GM18907 (cell line): Measurements from ENCODE around the gene MXD3.

Experiments
- ATAC-seq: cut with Tn5 transposase; IDR thresholded peaks from one replicate; pipeline ENCODE4 v1.9.1; 2021; ENCODE audit warnings: mild to moderate bottlenecking, moderate library complexity; ENCODE audit not compliant: unreplicated experiment

Gene MXD3

DNA sequence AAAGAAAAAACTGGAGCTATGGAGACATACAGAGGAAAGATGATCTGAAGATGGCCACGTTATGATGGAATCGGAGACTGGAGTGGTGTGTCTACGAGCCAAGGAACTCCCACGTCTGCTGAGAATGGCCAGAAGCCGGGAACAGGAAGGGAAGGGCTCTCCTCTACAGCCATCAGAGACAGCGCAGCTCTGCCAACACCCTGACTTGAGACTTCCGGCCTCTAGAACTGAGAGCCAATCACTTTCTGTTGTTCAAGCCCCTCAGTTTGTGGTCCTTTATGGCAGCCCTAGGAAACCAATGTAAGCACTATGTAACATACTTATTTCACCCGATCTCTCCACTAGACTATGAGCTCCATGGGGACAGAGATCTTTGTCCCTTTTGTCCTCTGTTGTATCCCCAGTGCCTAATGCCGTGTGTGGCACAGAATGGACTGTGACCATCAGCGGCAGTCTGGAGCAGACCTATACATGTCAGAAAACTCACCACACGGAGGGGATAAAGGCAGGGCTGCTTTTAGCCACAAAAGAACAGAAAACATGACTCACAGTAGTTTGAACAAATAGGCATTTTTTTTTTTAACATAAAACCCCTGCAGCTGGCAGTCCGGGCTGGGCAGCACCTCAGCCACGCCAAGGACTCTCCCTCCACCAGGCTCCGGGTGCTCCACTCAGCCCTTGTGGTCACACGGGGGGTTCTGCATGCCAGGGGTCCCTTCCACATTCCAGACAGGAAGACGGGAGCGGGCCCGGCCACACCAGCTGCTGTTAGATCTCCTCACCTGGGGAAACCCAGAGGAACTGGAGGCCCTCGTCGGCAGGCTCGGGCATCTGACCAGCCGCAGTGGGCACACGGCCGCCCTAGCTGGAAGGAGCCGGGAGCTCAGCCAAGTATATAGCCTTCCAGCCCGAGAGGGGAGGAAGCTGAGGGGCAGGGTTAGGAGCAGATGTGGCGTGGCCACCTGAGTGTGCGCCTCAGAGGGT is 16.1 kb upstream of the MXD3 start:
- no peak for ATAC-seq

DNA sequence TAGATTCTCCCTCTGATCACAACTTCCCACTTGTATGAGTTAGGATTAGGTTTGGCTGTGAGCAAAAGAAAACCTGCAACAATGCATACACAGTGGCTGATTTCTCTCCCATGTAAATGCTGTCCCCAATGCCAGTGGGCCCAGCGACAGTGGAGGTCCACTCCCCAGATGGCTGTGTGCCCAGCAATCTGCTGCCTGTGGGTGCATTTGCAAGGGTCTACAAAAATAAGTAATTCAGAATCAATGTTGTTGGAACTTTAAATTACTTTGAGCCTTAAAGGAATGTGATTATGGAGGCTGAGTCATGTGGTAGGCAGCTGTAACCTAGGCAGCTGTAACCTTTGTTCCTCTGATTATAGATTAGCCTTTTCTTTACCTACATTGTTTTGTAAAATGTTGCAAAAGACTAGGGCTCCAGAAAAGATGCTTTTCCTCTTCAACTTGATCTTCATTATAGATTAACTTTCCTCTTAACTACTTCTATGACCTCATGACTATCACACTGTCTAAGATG is 14.2 kb upstream of the MXD3 start:
- ATAC-seq = no peak

DNA sequence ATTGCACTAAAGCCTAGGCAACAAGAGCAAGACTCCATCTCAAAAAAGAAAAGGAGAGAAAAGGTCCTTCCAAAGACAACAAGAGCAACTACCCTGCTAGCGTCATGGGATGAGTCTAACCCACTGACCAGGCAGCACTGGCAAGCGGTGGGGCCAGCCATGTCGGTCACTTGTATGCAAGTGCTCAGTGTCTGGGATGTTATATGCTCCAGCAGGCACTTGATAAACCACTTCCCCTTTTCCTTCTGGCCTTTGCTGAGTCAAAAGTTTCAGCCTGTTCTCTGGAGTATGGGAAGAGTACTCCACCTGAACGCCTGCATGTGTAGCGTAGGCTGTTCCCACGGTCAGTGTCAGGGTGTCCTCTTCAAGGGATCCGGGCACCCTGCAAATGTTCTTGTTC is 9.2 kb upstream of the MXD3 start:
- ATAC-seq = no peak

DNA sequence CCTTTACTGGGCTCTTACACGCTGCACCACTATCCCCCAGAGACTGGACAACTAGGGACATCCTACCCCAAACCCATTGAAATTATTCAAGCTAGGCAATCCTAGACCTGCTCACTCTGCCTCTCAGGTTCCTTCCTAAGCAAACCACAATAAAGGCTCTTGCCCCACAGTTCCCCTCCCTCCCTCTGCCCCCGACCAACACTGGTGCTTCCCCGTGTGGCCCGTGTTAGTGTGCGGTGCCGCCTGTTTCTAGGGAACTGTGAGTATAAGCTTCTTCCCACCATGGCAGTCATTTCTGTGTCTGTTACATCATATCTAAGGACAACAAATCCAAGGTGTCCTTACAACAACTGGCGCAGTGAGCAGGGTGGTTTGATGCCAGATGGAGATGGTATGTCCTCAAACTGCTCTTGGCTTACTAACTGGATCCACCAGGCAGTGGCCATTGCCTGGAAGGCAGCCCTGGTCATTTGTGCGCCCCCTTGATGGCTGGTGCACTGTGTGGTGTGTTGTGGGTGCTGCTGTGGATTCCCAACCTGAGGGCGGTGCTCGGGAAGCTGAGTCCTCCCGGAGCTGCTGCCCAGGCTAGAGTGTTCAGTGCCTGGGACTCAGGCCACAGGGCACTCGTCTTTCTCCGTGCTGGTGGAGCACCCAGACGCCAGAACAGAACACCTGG is 8.4 kb upstream of the MXD3 start:
- ATAC-seq = no peak

DNA sequence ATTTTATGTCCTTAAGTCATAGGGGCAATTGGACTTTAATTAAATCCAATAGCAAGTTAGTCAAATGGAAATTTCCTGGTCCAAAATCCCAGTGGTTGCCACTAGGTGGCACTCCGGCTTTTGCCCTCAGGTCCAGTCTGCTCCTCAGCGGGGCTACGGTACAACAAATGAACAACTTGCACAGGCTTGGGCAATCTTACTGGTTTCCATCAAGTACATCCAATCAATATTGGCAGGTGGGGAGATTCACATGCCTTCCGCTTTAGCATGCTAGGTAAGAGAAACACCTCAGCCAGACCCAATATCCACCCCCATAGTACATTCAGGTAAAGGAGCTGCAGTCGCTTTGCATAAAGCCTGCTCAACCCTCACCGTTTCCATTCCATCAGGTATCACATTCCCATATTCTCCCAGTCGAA is 6.3 kb upstream of the MXD3 start:
- no peak for ATAC-seq

DNA sequence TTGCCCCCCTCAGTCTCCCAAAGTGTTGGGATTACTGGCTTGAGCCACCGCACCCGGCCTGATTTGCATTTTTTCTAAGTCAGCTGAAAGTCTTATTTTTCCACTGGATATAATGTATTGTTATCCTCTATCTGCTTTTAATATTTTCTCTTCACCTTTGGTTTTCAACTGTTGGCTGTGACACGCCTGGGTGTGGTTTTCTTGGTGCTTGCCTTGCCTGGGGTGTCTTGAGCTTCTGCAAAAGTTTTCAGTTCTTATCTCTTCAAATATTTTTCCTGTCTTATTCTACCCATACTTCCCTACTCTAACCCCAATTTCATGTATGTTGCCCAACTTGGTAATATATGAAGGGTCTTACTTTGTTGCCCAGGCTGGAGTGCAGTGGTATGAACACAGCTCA is 4.3 kb upstream of the MXD3 start:
- no peak for ATAC-seq

DNA sequence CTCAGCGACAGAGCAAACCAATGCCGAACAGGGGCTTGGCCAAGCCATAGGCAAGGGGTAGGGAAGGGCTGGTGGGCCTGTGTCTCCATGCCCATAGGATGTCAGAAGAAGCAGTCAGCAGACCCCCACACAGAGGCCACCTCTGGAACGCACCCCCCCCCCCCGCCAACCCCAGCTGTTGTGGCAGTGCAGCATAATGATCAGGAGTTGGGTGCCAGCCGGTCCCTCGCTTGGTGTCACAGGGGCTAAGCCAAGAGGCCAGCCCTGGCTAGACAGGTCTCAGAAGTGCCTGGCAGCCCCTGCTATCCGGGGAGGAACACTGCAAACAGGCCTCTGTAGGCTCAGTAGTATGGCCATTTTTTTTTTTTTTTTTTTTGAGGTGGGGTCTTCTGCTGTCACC is 3.7 kb upstream of the MXD3 start:
- ATAC-seq = no peak

DNA sequence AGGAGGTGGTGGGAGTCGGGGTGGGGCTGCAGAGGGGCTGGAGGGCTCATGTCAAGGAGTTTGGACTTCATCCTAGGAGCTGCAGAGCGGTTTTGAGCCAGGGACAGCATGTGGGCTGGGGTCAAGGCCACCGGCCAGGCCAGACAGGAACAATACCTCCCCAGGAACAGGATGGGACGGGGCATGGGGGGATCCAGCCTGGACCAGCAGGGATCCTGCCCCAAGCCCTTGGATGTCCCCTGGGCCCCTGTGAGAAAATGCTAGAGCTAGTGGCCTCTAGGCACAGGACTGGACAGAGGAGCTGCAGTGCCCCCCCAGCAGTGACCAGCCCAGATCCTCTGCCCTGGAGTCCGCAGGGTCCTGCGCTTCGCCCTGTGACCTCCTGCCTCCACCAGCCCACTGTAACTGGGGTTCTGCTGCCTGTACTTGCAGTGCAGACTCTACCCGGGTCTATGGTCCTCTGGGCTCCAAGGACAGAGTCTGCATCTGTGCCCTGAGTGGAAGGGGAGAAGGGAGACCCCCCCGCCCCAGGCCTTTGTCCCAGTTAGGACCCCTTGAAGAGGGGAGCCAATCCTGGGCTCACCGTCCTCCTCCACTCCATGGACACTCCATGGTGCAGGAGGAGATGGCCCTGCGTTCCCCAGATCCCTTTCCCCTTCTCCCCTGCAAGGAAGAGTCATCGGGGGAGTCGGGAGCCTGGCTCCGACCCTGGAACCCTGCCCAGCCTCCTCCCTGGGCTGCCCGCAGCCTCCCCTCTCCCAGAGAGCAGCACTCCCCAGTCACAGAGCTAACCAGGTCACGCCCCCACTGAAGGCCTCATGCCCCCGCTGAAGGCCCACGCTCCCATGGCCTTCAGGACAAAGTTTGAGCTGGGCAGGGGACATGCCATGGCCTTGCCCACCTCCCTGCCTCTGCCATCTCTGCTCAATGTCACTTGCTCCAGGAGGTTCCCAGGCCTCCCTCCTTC is 3.0 kb upstream of the MXD3 start:
- no peak for ATAC-seq

DNA sequence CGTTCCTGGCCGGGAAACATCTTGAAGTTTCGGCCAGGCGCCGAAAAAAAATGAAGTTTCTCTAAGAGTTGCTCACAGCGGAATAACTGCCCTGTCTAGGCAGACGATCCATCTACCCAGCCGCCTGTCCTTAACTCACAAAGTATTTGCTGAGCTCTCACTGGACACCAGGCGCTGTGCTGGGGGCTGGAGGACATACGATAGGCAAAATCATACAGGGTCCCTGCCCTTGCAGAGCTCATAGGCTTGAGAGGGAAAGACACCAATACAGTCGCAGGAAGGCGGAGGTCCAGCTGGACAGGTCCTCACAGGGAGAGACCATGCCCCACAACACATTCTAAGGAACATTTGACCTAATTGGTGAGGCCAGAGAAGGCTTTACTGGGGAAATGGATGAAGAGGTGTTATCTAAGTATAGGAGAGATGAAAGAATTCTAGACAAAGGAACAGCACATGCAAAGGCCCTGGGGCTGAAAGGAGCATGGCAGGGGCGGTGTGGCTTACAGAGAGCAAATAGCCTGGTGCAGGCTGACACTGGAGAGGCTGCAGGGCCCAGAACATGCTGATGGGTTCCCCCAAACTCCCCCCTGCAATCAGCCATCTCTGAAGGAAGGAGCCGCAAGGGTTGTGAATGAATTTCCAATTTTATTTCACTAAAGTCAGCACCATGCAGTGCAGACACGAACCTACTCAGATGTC is 2.0 kb upstream of the MXD3 start:
- ATAC-seq = no peak

DNA sequence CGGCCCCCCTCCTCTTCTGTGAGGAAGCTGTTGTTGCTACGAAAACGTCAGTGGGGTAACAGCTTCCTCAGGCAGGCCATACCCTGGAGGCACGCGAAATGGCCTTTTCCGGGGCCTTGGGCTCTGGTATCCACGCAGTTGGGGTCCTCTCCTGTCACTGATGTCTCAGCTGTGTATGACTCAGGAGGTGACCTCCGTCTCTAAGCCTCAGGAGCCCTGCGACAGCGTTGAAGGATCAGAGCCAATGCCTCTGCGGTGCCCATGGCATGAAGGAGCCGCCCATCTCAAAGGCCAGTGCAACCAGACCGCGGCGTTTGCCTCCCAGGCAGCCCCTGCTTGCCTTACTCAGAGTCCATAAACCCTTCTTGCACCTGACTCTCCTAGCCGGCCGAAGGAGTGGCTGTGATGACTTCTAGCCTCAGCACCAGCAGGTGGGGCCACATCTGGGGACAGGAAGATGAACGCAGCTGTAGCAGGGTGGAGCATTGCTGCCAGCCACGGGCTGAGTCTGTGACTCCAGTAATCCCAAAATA is 1.0 kb upstream of the MXD3 start:
- peak; percentile 24 for ATAC-seq

DNA sequence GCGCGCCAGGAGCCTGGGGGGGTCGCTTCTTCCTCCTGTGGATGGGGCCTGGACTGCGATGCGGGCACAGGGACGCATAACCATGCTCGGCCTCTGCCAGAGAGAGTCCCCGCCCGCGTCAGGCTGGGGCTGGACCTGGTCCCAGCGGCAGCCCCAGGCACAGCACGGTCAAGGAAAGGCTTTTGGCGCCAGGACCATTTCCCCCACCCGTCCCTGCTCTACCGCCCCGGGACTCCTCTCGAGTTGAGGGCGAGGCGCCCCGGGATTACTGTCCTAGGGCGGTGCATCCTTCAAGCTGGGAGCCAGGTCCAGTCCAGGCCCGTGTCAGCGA is 341 bp downstream of the MXD3 start:
- ATAC-seq = peak; percentile 2

DNA sequence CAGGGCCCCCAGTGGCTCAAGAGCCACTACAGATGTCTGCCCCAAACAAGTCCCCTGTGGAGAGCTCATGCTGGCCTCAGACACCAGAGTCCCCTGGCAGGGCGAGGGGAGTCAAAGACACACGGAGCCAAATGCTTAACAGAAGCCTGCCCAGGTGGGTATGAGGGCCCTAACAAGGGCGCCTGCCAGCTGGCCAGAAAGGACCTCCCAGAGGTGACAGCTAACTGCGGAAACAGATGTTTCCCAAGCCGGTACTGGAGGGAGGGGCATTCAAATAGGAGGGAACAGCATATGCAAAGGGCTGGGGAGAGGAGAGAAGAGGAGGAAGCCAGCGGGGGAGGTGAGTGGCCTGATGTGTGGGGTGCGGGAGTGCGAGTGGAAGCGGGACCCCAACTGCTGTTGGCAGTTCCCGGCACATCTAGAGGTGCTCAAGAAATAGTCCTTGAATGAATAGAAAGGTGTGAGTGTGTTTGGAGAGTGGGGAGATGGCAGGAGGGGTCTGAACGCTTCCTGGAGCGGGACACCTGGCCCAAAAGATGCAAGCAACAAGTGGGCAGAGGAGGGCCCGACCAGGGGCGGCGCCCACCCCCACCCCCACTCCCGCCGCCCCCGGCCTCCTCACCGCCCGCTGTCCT is 824 bp downstream of the MXD3 start:
- ATAC-seq = no peak

DNA sequence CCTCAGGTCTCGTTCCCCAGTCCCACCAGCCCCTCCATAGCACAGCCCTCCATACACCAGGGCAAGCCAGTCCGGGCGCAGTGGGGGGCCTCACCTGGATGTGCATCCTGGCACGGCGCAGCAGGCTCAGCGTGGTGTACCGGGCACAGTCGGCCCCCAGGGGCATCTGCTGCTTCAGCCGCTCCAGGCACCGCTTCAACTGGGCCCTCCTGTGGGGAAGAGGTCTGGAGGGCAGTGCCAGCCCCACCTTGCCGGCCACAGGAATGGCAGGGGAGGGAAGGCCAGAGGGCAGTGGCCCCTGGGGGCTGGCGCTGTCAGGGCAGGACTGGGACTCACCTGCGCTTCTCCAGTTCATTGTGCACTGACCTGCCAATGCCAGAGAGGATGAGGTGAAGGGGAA is 1.4 kb downstream of the MXD3 start:
- no peak for ATAC-seq

DNA sequence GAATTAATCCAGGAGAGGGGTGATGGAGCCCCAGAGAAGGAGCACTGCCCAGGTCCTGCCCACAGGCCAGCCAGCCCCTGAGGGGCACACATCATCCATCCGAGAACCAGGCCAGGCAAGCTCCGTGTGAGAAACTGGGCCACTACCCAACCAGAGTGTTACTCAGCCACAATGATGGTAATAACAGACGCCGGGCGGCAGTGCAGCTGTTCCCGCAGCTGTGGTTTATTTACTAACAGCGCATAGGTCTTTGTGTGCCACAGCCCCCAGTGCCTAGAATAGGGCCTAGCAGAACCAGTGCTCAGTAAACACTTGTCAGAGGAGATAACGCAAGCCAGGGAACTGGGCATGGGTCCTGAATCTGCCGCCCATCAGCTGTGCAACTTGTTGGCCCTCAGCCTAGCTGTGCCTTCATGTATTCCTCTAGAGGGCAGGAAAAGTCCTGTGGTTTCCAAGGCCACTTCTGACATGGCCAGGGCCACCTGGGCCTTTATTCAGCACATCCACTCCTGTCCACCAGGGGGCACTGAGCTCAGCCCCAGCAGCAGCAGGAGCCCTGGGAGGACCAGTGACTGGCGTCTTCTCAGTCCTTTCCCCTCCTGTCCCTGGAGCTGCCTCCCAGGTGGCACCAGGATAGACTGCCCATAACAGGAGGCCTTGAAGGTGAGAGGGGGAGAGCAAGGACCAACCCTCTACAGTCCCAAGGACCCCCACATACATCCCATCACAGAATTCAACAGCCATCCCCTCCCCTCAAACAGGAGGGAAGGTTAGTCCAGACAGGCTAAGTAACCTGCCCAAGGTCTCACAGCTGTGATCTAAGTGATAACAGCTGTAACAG is 2.1 kb downstream of the MXD3 start:
- ATAC-seq = no peak

DNA sequence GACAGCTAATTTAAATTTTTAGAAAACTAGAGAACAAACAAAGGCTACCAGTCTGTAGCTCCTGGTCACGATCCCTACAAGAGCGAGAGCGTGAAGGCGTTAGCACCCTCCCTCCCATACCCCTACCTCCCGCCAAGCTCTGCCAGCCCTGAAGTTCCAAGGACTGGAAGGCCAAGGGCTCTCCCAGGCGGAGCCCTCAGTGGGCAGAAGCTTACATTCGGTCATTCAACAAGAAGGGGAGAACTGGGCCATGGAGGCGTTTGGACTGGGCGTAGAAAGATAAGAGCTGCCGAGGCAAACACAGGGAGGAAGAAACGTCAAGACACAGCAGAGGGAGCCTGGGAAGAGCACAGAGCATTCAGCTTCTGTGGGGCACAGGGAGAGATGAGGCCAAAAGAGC is 3.0 kb downstream of the MXD3 start:
- no peak for ATAC-seq

DNA sequence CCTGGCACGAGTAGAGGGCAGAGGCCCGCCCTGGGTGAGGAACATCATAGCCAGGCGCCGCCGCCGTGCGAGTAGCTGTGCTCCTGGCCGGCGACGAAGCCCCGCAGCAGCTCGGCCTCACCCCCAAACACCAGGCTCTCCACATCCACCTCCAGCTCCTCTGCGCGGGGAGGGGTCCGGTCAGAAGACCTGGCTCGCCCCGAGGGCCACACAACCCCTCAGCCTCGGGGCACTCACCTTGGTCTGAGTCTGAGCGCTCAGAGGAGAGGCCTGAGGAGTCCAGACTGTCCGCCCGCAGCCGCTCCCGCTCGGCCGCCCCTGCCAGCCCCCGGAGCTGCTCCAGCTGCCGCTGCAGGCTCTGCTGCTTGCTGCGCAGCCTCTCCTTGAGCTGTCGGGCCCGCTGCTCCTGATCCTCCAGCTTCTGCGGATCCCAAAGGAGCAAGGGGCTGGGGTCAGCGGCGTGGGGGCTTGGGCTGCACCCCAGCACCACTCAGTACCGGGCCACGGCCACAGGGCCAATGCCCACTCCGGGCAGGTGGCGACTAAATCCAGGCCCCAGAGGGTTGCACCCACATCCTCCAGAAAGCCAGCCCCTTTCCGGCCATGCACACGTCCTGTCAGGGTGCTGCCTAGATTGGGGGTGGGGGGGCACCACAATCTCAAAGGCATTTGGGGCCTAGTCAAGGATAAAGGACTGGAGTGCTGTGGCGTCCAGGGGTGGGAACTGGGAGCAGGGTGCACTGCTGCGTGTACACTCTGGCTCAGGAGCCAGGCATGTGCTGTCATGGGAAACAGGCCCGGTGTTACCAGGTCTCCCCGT is 3.9 kb downstream of the MXD3 start:
- ATAC-seq = no peak

DNA sequence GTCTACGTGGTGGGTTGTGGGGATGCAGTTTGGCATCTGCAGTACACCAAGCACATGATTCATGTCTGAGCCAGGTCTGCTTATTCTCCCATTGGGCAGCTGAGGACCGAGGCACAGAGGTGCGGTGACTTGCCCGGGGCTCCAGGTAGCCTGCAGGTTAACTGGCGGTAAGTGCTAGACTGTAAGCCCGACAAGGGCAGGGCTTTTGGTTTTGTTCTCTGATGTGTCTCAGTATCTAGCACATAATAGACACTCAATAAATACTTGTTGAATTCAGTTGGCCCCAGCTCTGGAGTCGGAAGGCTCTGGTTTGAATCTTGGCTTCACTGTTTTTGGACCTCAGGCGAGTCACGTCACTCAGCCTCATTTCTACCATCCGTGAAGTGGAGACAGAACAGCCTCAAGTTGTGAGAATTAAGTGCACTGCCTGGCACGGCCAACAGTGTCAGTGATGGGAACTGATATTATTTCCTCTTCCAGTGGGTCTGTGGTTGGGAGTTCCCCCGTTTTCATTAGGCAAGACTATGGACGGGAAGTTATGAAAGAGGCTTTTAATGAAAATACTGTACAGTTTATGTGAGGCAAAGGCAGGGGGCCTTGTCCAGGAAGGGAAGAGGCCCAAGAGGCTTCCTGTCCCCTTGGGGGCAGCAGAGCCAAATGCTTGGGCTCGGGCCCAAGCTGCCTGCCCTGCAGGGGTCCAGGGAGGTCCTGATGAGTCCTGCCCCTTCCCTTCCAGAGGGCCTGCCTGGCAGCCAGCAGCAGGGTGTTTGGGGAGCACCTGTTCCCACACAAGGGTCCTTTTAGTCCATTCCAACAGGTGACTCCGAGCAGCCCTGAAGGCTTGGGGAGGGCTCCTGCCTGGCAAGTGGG is 4.8 kb downstream of the MXD3 start:
- no peak for ATAC-seq
